IPS DF 6.9 (cell line): ENCODE results near the gene TMEM181.
A peak's percentile ranks its signal among the peaks of the same experiment; 100 is the strongest.

Source experiments
- DNase-seq: peaks from one replicate; pipeline ENCODE4 v3.0.0-alpha.2; 2013; ENCODE audit warnings: low read depth, low spot score
- H3K27ac ChIP-seq: one replicate; pipeline ENCODE4 v1.5.1; 2013; ENCODE audit warnings: low read length, control low read depth
- H3K27me3 ChIP-seq: 2 replicates; pipeline ENCODE4 v1.6.1; 2013; ENCODE audit warnings: mild to moderate bottlenecking, low read length; ENCODE audit not compliant: control insufficient read depth, insufficient read depth
- H3K36me3 ChIP-seq: 2 replicates; pipeline ENCODE4 v1.6.1; 2013; ENCODE audit warnings: low read length; ENCODE audit not compliant: control insufficient read depth, insufficient read depth
- H3K4me1 ChIP-seq: 2 replicates; pipeline ENCODE4 v1.6.1; 2013; ENCODE audit warnings: low read length; ENCODE audit not compliant: control insufficient read depth, insufficient read depth
- H3K4me3 ChIP-seq: 2 replicates; pipeline ENCODE4 v1.5.1; 2013; ENCODE audit warnings: mild to moderate bottlenecking, low read length
- H3K9me3 ChIP-seq: 2 replicates; pipeline ENCODE4 v1.6.1; 2013; ENCODE audit warnings: low read length, inconsistent platforms; ENCODE audit not compliant: control insufficient read depth, insufficient read depth
- WGBS: extraction: QIAGEN DNeasy Blood & Tissue Kit; methylation state at CpG from one replicate; pipeline ENCODE4 v1.1.7; 2013; ENCODE audit warnings: mixed read lengths, missing lambda C conversion rate; ENCODE audit not compliant: insufficient read length, insufficient coverage; 5-methylcytosine and 5-hydroxymethylcytosine counted together

The TMEM181 gene

GRCh38 chr6:158536891-158537798 is 22.7 kb upstream of the TMEM181 start:
- peaks cover 2% of the 10 kb centered on the region; the same call in 1 of the 2 replicates for H3K4me1 ChIP-seq
- H3K27me3 ChIP-seq, result no peaks in the 10 kb centered on the region
- H3K36me3 ChIP-seq, result no peaks in the 10 kb centered on the region
- no CpG with 5 or more reads among the region's 94 CpGs for WGBS
- H3K27ac ChIP-seq, result no peak overlapping the region
- DNase-seq, result no peak
- peak overlapping the region; percentile 62 for H3K4me3 ChIP-seq
- H3K9me3 ChIP-seq, result no peaks in the 10 kb centered on the region

GRCh38 chr6:158538741-158539140 is 21.1 kb upstream of the TMEM181 start:
- Histone ChIP-seq H3K9me3 (no peaks in the 10 kb centered on the region), H3K27me3 (no peaks in the 10 kb centered on the region), H3K36me3 (no peaks in the 10 kb centered on the region), H3K4me1 (peaks cover 2% of the 10 kb centered on the region; the same call in 1 of the 2 replicates), H3K4me3 (no peak overlapping the region), H3K27ac (no peak overlapping the region)
- WGBS, result no CpG with 5 or more reads among the region's 2 CpGs
- no peak for DNase-seq

DNA sequence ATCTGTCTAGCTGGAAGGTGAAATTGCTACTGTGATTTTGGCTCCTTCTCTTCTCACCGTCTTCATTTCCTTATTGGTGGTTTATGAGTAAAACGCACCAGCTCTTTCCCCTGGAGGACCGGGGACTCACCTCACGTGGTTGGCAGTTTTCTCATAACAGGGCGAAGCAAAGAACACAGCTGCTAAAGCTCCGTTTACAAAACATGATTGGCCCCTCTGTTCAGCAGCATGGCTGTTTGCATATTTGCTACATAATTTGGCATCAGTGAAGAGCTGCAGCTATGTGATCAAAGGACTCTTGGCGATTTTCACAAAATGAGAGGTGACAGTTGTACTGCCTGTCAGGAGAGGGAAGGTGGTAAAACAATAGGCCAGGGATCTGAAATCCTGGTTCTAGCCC is 20.5 kb upstream of the TMEM181 start:
- no peak for DNase-seq
- H3K9me3 ChIP-seq, result no peaks in the 10 kb centered on the region
- no peak overlapping the region for H3K4me3 ChIP-seq
- H3K27ac ChIP-seq, result no peak overlapping the region
- peaks cover 2% of the 10 kb centered on the region; the same call in 1 of the 2 replicates for H3K4me1 ChIP-seq
- WGBS, result no CpG with 5 or more reads among the region's 7 CpGs
- H3K27me3 ChIP-seq, result no peaks in the 10 kb centered on the region
- H3K36me3 ChIP-seq, result no peaks in the 10 kb centered on the region

DNA sequence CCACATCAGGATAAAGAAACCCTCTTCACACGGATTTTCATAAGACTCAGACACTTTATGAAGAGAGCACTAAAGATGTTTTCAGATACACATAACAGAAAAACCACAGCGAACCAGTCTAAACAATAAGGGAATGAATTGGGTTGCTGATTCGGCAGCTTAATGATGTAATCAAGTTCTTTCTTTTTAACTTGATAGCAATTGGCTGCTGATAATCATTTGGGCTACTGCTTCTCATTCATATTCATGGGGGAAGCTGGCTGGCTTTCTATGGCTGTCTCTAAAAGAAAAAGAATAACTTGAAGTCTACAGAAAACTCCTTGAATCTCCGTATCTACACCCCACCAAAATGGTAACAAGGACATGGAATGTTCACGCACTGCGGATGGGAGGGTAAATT is 20.0 kb upstream of the TMEM181 start:
- Histone ChIP-seq H3K9me3 (no peaks in the 10 kb centered on the region), H3K27me3 (no peaks in the 10 kb centered on the region), H3K36me3 (no peaks in the 10 kb centered on the region), H3K4me3 (no peak overlapping the region), H3K27ac (no peak overlapping the region), H3K4me1 (peaks cover 2% of the 10 kb centered on the region; the same call in 1 of the 2 replicates)
- DNase-seq, result no peak
- WGBS, result no CpG with 5 or more reads among the region's 6 CpGs

- no peaks in the 10 kb centered on the region for H3K27me3 ChIP-seq
- no peak for DNase-seq
- no CpG with 5 or more reads among the region's 12 CpGs for WGBS
Observed at GRCh38 chr6:158543606-158544185, 16.2 kb upstream of the TMEM181 start.

GRCh38 chr6:158544428-158544827 is 15.5 kb upstream of the TMEM181 start:
- no peaks in the 10 kb centered on the region for H3K9me3 ChIP-seq
- no CpG with 5 or more reads among the region's 12 CpGs for WGBS
- no peaks in the 10 kb centered on the region for H3K36me3 ChIP-seq
- no peak overlapping the region for H3K4me3 ChIP-seq
- no peaks in the 10 kb centered on the region for H3K27me3 ChIP-seq
- no peaks in the 10 kb centered on the region for H3K4me1 ChIP-seq
- no peak for DNase-seq
- H3K27ac ChIP-seq, result no peak overlapping the region

More at GRCh38 chr6:158543606-158544185, 16.2 kb upstream of the TMEM181 start:
- no peak overlapping the region for H3K27ac ChIP-seq
- H3K4me3 ChIP-seq, result no peak overlapping the region
- no peaks in the 10 kb centered on the region for H3K36me3 ChIP-seq
- no peaks in the 10 kb centered on the region for H3K9me3 ChIP-seq
- no peaks in the 10 kb centered on the region for H3K4me1 ChIP-seq

GRCh38 chr6:158545043-158545966 is 14.6 kb upstream of the TMEM181 start:
- H3K4me1 ChIP-seq, result no peaks in the 10 kb centered on the region
- WGBS, result no CpG with 5 or more reads among the region's 30 CpGs

GRCh38 chr6:158548418-158549161 is 11.3 kb upstream of the TMEM181 start:
- Histone ChIP-seq H3K27me3 (no peaks in the 10 kb centered on the region), H3K4me1 (no peaks in the 10 kb centered on the region), H3K27ac (no peak overlapping the region), H3K9me3 (no peaks in the 10 kb centered on the region), H3K36me3 (no peaks in the 10 kb centered on the region), H3K4me3 (no peak overlapping the region)
- DNase-seq, result no peak
- WGBS, result no CpG with 5 or more reads among the region's 9 CpGs

More at GRCh38 chr6:158545043-158545966, 14.6 kb upstream of the TMEM181 start:
- no peak for DNase-seq
- Histone ChIP-seq H3K36me3 (no peaks in the 10 kb centered on the region), H3K27me3 (no peaks in the 10 kb centered on the region), H3K4me3 (no peak overlapping the region), H3K9me3 (no peaks in the 10 kb centered on the region), H3K27ac (no peak overlapping the region)

GRCh38 chr6:158552055-158552795 is 7.7 kb upstream of the TMEM181 start:
- H3K36me3 ChIP-seq, result no peaks in the 10 kb centered on the region
- no peak for DNase-seq
- WGBS, result no CpG with 5 or more reads among the region's 6 CpGs
- H3K9me3 ChIP-seq, result no peaks in the 10 kb centered on the region
- no peaks in the 10 kb centered on the region for H3K27me3 ChIP-seq
- no peak overlapping the region for H3K4me3 ChIP-seq
- H3K4me1 ChIP-seq, result no peaks in the 10 kb centered on the region
- no peak overlapping the region for H3K27ac ChIP-seq
